Measurements from ENCODE around the gene RPL13.

DNA sequence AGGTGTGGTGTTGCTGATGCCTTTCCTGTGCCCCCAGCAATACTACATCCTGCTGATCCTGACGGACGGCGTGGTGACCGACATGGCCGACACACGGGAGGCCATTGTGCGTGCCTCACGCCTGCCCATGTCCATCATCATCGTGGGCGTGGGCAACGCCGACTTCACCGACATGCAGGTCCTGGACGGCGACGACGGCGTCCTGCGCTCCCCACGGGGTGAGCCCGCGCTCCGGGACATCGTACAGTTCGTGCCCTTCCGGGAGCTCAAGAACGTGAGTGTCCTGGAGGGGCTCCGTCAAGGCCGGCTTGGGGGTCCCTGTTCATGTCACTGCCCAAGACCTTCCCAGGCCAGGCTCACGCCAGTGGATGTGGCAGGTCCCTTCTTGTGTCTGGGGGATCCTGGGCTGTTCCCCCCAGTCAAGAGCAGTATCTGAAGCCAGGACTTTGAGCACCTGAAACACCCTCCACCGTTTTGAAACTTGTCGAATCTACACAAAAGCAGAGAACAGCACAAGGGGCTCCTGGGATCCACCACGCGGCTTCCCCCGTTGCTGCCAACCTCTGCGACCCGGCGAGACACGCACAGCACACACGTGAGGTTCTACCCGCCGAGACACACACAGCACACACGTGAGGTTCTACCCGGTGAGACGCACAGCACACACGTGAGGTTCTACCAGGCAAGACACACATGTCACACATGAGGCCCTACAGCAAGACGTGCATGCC, 35.0 kb downstream of the RPL13 start:
- TF ChIP-seq, protein P1, sequence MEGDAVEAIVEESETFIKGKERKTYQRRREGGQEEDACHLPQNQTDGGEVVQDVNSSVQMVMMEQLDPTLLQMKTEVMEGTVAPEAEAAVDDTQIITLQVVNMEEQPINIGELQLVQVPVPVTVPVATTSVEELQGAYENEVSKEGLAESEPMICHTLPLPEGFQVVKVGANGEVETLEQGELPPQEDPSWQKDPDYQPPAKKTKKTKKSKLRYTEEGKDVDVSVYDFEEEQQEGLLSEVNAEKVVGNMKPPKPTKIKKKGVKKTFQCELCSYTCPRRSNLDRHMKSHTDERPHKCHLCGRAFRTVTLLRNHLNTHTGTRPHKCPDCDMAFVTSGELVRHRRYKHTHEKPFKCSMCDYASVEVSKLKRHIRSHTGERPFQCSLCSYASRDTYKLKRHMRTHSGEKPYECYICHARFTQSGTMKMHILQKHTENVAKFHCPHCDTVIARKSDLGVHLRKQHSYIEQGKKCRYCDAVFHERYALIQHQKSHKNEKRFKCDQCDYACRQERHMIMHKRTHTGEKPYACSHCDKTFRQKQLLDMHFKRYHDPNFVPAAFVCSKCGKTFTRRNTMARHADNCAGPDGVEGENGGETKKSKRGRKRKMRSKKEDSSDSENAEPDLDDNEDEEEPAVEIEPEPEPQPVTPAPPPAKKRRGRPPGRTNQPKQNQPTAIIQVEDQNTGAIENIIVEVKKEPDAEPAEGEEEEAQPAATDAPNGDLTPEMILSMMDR (IDR thresholded peaks at IDR 0.05): no peak
- TF ChIP-seq POLR2A (IDR thresholded peaks at IDR 0.05) (no peak), POLR2AphosphoS5 (IDR thresholded peaks at IDR 0.05) (no peak)
